ENCODE measurements around the gene FOXG1.

FOXG1 gene

GRCh38 chr14:28742171-28742846, 24.3 kb upstream of the FOXG1 start:
- Histone ChIP-seq H3K4me3 (ENCODE audit: low read depth, low read length, poor library complexity, severe bottlenecking) (no peak overlapping the region), H3K27me3 (ENCODE audit: insufficient read depth, low read length) (no peaks in the 10 kb centered on the region), H3K79me2 (ENCODE audit: insufficient read depth, low read length) (no peaks in the 10 kb centered on the region), H2AFZ (ENCODE audit: low read length) (no peak overlapping the region), H3K4me2 (ENCODE audit: low read length) (no peak overlapping the region), H3K9ac (ENCODE audit: low read length) (no peak overlapping the region), H3K9me2 (ENCODE audit: low read depth, low read length) (no peaks in the 10 kb centered on the region), H3K27ac (ENCODE audit: low read depth, low read length, poor library complexity, severe bottlenecking) (no peak overlapping the region), H3K4me1 (ENCODE audit: insufficient read depth, low read length, severe bottlenecking) (no peaks in the 10 kb centered on the region), H4K20me1 (ENCODE audit: insufficient read depth, low read length) (no peaks in the 10 kb centered on the region), H3K36me3 (ENCODE audit: insufficient read depth, low read length) (no peaks in the 10 kb centered on the region), H3F3A (ENCODE audit: insufficient read depth, low read length) (no peaks in the 10 kb centered on the region), H3K9me3 (ENCODE audit: low read length) (no peaks in the 10 kb centered on the region)
- TF ChIP-seq EZH2 (IDR thresholded peaks at IDR 0.05; ENCODE audit: borderline replicate concordance, low read length) (no peak), CTCF (IDR thresholded peaks at IDR 0.05; ENCODE audit: low read length) (no peak)

GRCh38 chr14:28744126-28744525, 22.5 kb upstream of the FOXG1 start:
- H3K4me2 ChIP-seq (ENCODE audit: low read length), result no peak overlapping the region
- no peaks in the 10 kb centered on the region for H3K4me1 ChIP-seq (ENCODE audit: insufficient read depth, low read length, severe bottlenecking)
- no peak overlapping the region for H3K9ac ChIP-seq (ENCODE audit: low read length)
- H3K27me3 ChIP-seq (ENCODE audit: insufficient read depth, low read length), result no peaks in the 10 kb centered on the region
- no peak overlapping the region for H2AFZ ChIP-seq (ENCODE audit: low read length)
- TF ChIP-seq CTCF (IDR thresholded peaks at IDR 0.05; ENCODE audit: low read length) (no peak), EZH2 (IDR thresholded peaks at IDR 0.05; ENCODE audit: borderline replicate concordance, low read length) (no peak)
- no peaks in the 10 kb centered on the region for H3K36me3 ChIP-seq (ENCODE audit: insufficient read depth, low read length)
- no peaks in the 10 kb centered on the region for H3K79me2 ChIP-seq (ENCODE audit: insufficient read depth, low read length)
- no peaks in the 10 kb centered on the region for H3K9me2 ChIP-seq (ENCODE audit: low read depth, low read length)
- no peaks in the 10 kb centered on the region for H3K9me3 ChIP-seq (ENCODE audit: low read length)
- H4K20me1 ChIP-seq (ENCODE audit: insufficient read depth, low read length), result no peaks in the 10 kb centered on the region
- H3K4me3 ChIP-seq (ENCODE audit: low read depth, low read length, poor library complexity, severe bottlenecking), result no peak overlapping the region
- no peaks in the 10 kb centered on the region for H3F3A ChIP-seq (ENCODE audit: insufficient read depth, low read length)
- no peak overlapping the region for H3K27ac ChIP-seq (ENCODE audit: low read depth, low read length, poor library complexity, severe bottlenecking)

GRCh38 chr14:28745176-28745575, 21.4 kb upstream of the FOXG1 start:
- no peak for TF ChIP-seq CTCF (IDR thresholded peaks at IDR 0.05; ENCODE audit: low read length)
- Histone ChIP-seq H3K79me2 (ENCODE audit: insufficient read depth, low read length) (no peaks in the 10 kb centered on the region), H3K9me2 (ENCODE audit: low read depth, low read length) (no peaks in the 10 kb centered on the region), H3K4me2 (ENCODE audit: low read length) (no peak overlapping the region), H3K27me3 (ENCODE audit: insufficient read depth, low read length) (no peaks in the 10 kb centered on the region), H3F3A (ENCODE audit: insufficient read depth, low read length) (no peaks in the 10 kb centered on the region), H3K27ac (ENCODE audit: low read depth, low read length, poor library complexity, severe bottlenecking) (no peak overlapping the region), H3K4me3 (ENCODE audit: low read depth, low read length, poor library complexity, severe bottlenecking) (no peak overlapping the region), H3K36me3 (ENCODE audit: insufficient read depth, low read length) (no peaks in the 10 kb centered on the region), H2AFZ (ENCODE audit: low read length) (no peak overlapping the region), H4K20me1 (ENCODE audit: insufficient read depth, low read length) (no peaks in the 10 kb centered on the region), H3K4me1 (ENCODE audit: insufficient read depth, low read length, severe bottlenecking) (no peaks in the 10 kb centered on the region), H3K9me3 (ENCODE audit: low read length) (no peaks in the 10 kb centered on the region), H3K9ac (ENCODE audit: low read length) (no peak overlapping the region)

Data from OCI-LY1 (cell line).